ENCODE measurements around the gene ECSIT.
"Not testable (repeated sequence)": the region's sequence is repeated elsewhere in the genome, so short reads cannot be mapped to it uniquely, and the experiment has no call there.

Gene ECSIT

DNA sequence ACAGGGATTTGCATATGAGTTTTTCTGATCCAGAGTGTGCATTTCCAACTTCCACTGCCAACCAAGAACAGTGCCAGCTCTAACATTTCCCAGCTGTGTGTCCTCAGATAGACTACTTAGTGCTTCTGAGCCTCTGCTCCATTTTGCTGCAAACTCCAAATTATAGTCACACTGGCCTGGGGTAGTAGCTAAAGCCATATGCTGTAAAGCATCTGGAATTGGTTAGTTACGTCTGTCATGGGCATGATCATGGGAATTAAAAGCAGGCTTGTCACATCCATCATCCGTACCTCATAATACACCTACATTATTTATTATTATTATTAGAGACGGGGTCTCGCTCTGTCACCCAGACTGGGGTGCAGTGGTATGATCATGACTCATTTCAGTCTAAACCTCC lies 55.2 kb downstream of the ECSIT start:
- DNase-seq = no peak

DNA sequence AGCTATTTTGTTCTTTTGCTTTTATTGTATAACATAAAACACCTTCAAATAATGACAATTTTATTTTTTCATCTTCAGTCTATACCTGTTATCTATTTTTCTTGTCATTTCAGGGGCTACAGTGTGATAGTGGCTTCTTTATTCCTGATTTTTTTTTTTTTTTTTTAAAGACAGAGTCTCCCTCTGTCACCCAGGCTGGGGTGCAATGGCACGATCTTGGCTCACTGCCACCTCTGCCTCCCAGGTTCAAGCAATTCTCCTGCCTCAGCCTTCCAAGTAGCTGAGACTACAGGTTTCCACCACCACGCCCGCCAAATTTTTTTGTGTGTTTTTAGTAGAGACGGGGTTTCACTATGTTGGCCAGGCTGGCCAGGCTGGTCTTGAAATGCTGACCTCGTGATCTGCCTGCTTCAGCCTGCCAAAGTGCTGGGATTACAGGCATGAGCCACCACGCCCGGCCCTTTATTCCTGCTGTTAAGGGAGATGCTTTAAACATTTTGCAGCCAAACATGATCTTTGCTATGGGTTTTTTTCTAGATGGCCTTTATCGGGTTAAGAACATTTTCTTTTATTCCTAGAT lies 60.6 kb downstream of the ECSIT start:
- DNase-seq = not testable (repeated sequence)

DNA sequence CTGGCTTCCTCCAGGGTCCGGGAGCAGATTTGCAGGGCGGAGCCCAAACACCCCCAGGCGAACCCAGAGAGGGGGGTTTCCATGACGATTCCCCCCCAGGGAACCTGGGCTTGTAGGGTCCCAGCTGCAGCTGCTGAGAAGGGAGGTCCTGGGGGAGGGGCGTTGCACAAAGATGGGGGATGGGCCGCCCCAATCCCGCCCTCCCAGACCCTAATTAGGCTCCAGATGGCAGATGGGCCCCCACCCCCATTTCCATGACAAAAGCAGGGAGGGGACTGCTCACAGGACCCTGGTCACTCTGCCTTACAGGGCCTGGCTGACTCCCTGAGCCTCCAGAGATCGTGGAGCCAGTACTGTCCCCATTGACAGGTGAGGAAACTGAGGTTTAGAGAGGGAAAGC lies 63.3 kb downstream of the ECSIT start:
- DNase-seq = no peak

DNA sequence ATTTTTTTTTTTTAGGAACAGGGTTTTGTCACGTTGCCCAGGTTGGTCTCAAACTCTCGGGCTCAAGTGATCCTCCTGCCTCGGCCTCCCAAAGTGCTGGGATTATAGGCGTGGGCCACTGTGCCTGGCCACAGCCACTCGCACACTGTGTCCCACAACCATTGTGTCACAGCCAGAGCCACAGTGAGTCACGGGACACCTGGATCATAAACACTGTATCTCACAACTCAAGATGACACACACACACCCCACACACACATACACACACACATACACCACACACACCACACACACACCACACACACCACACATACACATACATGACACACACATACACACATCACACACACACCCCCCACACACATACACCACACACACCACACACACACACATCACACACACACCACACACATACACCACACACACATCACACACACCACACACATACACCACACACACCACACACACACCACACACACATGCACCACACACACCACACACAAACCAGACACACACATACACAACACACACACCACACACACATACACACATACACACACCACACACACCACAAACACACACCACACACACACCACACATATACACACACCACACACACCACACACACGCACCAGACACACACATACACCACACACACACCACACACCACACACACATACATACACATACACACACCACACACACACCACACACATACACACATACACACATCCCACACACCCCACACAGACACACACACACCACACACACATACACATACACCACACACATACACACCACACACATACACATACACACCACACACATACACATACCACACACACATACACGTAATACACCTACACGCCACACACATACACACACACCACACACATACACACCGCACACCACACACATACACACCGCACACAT lies 64.3 kb downstream of the ECSIT start:
- no peak for DNase-seq

DNA sequence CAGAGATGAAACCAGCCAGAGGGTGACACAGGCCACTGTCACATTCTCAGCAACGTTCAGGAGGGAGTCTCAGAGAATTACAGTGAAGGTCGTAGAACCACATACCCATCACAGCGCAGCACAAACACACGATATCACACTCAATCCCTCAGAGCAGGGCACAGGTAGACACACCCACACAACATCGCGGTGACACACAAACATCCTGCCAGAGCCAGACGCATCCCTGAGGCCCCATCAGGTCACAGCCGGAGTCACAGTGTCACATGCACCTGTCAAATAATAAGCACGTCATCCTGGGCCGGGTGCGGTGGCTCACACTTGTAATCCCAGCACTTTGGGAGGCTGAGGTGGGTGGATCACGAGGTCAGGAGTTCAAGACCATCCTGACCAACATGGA lies 65.5 kb downstream of the ECSIT start:
- DNase-seq = no peak

DNA sequence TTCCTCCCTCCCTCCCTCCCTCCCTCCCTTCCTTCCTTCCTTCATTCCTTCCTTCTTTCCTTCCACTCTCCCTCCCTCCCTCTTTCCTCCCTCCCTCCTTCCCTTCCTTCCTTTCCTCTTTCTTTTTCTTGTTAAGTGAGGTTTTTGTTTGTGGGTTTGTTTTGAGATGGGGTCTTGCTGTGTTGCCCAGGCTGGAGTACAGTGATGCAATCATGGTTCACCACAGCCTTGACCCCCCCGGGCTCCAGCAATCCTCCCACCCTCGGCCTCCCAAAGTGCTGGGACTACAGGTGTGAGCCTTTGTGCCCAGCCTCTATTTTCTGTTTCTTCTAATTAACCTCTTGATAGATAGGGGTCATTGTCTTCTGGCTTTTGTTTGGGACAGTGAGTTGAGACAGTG lies 67.5 kb downstream of the ECSIT start:
- no peak for DNase-seq

DNA sequence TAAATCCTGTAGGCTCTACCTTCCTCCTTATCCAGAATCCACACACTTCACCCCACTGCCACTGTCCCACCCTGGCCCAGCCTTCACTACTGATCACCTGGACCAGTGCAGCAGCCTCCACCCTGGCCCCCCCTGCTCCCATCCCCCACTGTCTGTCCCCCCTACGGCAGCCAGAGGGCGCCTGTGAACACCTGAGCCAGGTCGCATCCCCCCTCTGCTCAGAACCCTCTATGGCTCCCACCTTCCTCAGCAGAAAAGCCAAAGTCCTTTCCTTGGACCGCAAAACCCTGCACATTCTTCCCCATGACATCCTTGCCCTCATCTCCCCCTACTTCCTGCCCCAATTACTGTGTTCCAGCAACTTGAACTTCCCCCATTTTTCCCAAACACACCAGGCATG lies 68.7 kb downstream of the ECSIT start:
- no peak for DNase-seq

DNA sequence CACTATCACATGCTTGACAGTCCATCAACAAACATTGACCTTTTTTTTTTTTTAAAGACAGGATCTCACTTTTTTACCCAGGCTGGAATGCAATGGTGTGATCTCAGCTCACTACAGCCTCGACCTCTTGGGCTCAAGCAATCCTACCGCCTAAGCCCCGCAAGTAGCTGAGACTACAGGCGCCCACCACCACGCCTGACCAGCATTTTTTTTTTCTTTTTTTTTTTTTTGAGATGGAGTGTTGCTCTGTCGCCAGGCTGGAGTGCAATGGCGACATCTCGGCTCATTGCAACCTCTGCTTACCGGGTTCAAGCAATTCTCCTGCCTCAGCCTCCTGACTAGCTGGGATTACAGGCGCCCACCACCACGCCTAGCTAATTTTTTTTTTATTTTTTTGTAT lies 70.0 kb downstream of the ECSIT start:
- DNase-seq = not testable (repeated sequence)

DNA sequence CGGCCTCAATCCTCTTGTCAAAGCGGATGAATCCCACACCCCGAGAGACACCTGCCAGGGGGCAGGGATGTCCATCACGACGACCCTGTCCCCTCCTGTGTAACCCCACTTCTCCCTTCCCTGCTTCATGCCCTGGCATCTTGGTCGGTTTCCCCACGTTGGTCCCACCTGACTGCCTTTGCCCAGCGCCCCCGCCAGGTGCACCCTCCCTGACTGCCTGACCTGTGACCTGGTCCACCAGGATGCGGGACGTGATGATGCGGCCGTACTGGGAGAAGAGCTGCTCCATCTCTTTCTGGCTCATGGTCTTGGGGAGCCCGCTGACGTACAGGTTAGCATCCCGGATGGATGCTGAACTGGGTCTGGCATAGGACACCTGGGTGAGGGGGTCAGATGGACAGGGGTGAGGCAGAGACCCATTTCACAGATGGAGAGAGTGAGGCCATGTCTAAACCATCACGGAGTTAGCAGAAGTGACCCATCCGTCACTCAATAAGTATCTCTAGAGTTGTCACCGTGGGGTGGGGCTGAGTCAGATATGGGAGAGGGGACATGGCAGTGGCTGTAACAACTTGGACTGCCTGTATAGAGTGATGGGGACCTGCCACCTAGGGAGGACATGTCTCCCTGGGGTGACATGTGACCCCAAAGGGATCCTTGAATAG lies 70.6 kb downstream of the ECSIT start:
- no peak for DNase-seq

DNA sequence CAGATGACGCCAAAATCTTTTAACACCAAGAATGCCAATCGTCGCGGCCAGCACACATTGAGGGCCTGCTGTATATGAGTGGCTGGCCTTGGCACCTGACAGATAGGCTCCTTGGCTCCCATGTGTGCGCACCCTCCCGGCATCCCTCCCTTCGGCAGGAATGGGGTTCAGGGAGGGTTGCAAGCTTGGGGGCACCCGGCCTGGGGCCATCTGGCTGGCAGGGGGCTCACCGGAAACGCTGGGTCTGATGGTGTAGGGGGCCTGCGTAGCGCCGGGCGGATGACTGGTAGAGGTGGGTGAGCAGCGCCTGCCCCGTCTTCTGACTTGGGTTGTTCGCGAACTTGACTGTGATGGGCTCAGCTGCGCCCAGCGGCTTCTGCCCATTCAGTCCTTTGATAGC lies 71.1 kb downstream of the ECSIT start:
- no peak for DNase-seq

DNA sequence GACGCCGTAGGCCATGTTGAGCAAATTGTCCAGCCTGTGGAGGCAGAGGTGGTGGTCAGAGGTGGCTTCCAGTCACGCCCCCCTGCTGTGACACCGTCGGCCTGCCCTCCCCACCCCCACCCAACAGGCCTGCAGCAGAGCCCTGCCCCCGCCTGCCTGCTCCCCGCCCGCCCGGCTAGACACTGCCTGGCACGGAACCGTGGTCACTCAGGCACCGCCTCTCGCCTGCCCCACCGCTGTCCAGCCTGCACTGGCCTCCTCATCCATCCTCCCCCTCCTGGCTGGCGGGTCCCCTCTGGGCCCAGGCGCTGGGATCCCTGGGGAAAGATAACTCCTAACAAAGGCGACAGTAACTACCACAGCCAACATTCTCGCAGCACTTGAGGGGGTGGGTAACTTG lies 71.8 kb downstream of the ECSIT start:
- DNase-seq = no peak

DNA sequence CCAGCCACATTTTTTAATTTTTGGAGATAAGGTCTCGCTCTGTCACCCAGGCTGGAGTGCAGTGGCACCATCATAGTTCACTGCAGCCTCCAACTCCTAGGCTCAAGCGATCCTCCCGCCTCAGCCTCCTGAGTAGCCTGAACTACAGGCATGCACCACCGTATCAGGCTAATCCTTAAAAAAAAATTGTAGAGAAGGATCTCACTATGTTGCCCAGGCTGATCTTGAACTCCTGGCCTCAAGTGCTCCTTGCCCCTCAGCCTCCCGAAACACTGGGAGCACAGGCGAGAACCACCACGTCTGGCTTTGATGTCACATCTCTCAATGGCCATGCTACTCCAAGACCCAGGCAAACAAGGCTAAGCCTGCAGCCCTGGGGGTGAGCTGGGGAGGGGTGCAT lies 72.3 kb downstream of the ECSIT start:
- DNase-seq = no peak
